SK-N-SH (cell line): ENCODE measurements around the gene KLHL42. TPM values are rescaled to one million over a fixed set of nuclear protein-coding genes. Genes with fewer than 3 reads are reported as not detected.

Experiments used
- CTCF ChIA-PET: fragments of 300-600, 350-600 bp; formaldehyde crosslinking; extraction: SDS; loops from one replicate; lab custom pipeline; 2021; lab: Yijun Ruan, JAX
- POLR2A ChIA-PET: fragments of 350-600 bp; sonication (Branson Sonifier 250); formaldehyde crosslinking; extraction: SDS; loops from one replicate; lab custom pipeline; 2020; ENCODE audit warnings: antibody characterized with exemption, inconsistent platforms; lab: Yijun Ruan, JAX
- DNase-seq: peaks from one replicate; pipeline ENCODE4 v3.0.0; 2012
- H2AFZ ChIP-seq: fragments of 200-600 bp; sonication (generic); 2 replicates; pipeline ENCODE4 v1.8.1; 2016; ENCODE audit warnings: antibody characterized with exemption, mild to moderate bottlenecking, low read depth
- H3F3A ChIP-seq: fragments of 200-600 bp; sonication (generic); replicated peaks from 2 replicates; pipeline ENCODE3; 2016; ENCODE audit warnings: antibody characterized with exemption, mild to moderate bottlenecking; ENCODE audit not compliant: insufficient read depth
- H3K27ac ChIP-seq, 2 experiments: fragments of 200-500 bp in 1 of 2; fragments of 200-600 bp in 1 of 2; sonication (Bioruptor generic) in 1 of 2; sonication (generic), shearing (Covaris generic) in 1 of 2; 2 replicates each; pipeline versions ENCODE4 v1.5.1 to v1.6.1; 2014 to 2016; ENCODE audit warnings: low read depth in 2 of 2, inconsistent platforms in 1 of 2, low read length in 1 of 2, mild to moderate bottlenecking in 1 of 2, mixed read lengths in 1 of 2
- H3K27me3 ChIP-seq: fragments of 200-600 bp; sonication (generic), shearing (Covaris generic); 2 replicates; pipeline ENCODE4 v1.6.1; 2016; ENCODE audit warnings: mixed run types; ENCODE audit not compliant: insufficient read depth
- H3K36me3 ChIP-seq, 2 experiments: fragments of 200-500 bp in 1 of 2; fragments of 200-600 bp in 1 of 2; sonication (Bioruptor generic) in 1 of 2; sonication (generic) in 1 of 2; replicated peaks in 1 of 2; 2 replicates each; pipeline versions ENCODE3 to v1.5.1; 2014 to 2016; ENCODE audit warnings: low read length in 1 of 2, mild to moderate bottlenecking in 1 of 2; ENCODE audit not compliant: insufficient read depth in 2 of 2, control insufficient read depth in 1 of 2
- H3K4me1 ChIP-seq, 2 experiments: fragments of 200-500 bp in 1 of 2; fragments of 200-600 bp in 1 of 2; sonication (Bioruptor generic) in 1 of 2; sonication (generic), shearing (Covaris generic) in 1 of 2; 2 replicates each; pipeline versions ENCODE4 v1.5.1 to v1.6.1; 2014 to 2016; ENCODE audit warnings: low read depth in 1 of 2, low read length in 1 of 2, mixed run types in 1 of 2; ENCODE audit not compliant: insufficient read depth in 2 of 2, control insufficient read depth in 1 of 2
- H3K4me2 ChIP-seq: fragments of 200-600 bp; sonication (generic), shearing (Covaris generic); 2 replicates; pipeline ENCODE4 v1.6.1; 2017; ENCODE audit warnings: mixed run types
- H3K4me3 ChIP-seq, 2 experiments: fragments of 200-500 bp in 1 of 2; fragments of 200-600 bp in 1 of 2; sonication (Bioruptor generic) in 1 of 2; sonication (generic), shearing (Covaris generic) in 1 of 2; 2 replicates each; pipeline versions ENCODE4 v1.5.1 to v1.8.1; 2014 to 2016; ENCODE audit warnings: low read depth in 2 of 2, inconsistent platforms in 1 of 2, low read length in 1 of 2, mild to moderate bottlenecking in 1 of 2, mixed read lengths in 1 of 2, moderate library complexity in 1 of 2
- H3K79me2 ChIP-seq: fragments of 200-600 bp; sonication (generic); 2 replicates; pipeline ENCODE4 v1.8.1; 2017; ENCODE audit warnings: mild to moderate bottlenecking; ENCODE audit not compliant: insufficient read depth
- H3K9ac ChIP-seq: fragments of 200-600 bp; sonication (generic); 2 replicates; pipeline ENCODE4 v1.6.1; 2017; ENCODE audit warnings: mixed run types
- H3K9me2 ChIP-seq: fragments of 200-600 bp; sonication (generic); 2 replicates; pipeline ENCODE4 v1.6.1; 2017; ENCODE audit warnings: mixed run types
- H3K9me3 ChIP-seq: fragments of 200-600 bp; sonication (generic); 2 replicates; pipeline ENCODE4 v1.6.1; 2017; ENCODE audit warnings: mixed run types, mild to moderate bottlenecking, moderate library complexity
- H4K20me1 ChIP-seq: fragments of 200-600 bp; sonication (generic); 2 replicates; pipeline ENCODE4 v1.6.1; 2017; ENCODE audit warnings: mild to moderate bottlenecking, mixed run types; ENCODE audit not compliant: insufficient read depth
- EZH2phosphoT487 ChIP-seq: fragments of 200-600 bp; sonication (generic); IDR thresholded peaks from 2 replicates; pipeline ENCODE4 v1.6.1; 2017; ENCODE audit warnings: low read depth, mixed run types, mild to moderate bottlenecking, antibody characterized with exemption, moderate library complexity, borderline replicate concordance
- FOSL2 ChIP-seq: IDR thresholded peaks from 2 replicates; pipeline ENCODE4 v1.4.0; 2012; ENCODE audit warnings: low read depth, mild to moderate bottlenecking, moderate library complexity, borderline replicate concordance
- GATA2 ChIP-seq: sonication (generic); formaldehyde crosslinking; IDR thresholded peaks from 2 replicates; pipeline ENCODE4 v1.5.0; 2020; ENCODE audit warnings: mild to moderate bottlenecking, missing genetic modification reagents
- MEF2A ChIP-seq: IDR thresholded peaks from 2 replicates; pipeline ENCODE4 v1.4.0; 2012; ENCODE audit warnings: low read depth, borderline replicate concordance
- MXI1 ChIP-seq: IDR thresholded peaks from 2 replicates; pipeline ENCODE4 v1.6.1; 2012; ENCODE audit warnings: mild to moderate bottlenecking, low read depth, low read length, improper control_type of control experiment
- NRF1 ChIP-seq: IDR thresholded peaks from 2 replicates; pipeline ENCODE4 v1.6.1; 2012; ENCODE audit warnings: low read depth, mild to moderate bottlenecking, low read length
- RFX5 ChIP-seq: IDR thresholded peaks from 2 replicates; pipeline ENCODE4 v1.6.1; 2012; ENCODE audit warnings: mild to moderate bottlenecking, improper control_type of control experiment, low read length
- SIN3A ChIP-seq: IDR thresholded peaks from 2 replicates; pipeline ENCODE4 v1.6.1; 2012; ENCODE audit warnings: low read depth, mild to moderate bottlenecking, low read length, moderate library complexity, borderline replicate concordance
- TEAD4 ChIP-seq: IDR thresholded peaks from 2 replicates; pipeline ENCODE4 v1.4.0; 2012; ENCODE audit warnings: mild to moderate bottlenecking, borderline replicate concordance; ENCODE audit not compliant: insufficient read depth
- YY1 ChIP-seq: IDR thresholded peaks from 2 replicates; pipeline ENCODE4 v1.4.0; 2012; ENCODE audit warnings: low read depth, mild to moderate bottlenecking
- WGBS: methylation state at CpG from one replicate; pipeline ENCODE4 v1.1.6; 2017; ENCODE audit warnings: low lambda C conversion rate; 5-methylcytosine and 5-hydroxymethylcytosine counted together
- polyA plus RNA-seq, 3 experiments: library from polyadenylated mRNA; depleted of rRNA; stranded (reverse); fragments of >200 nt; gene quantifications; 2 replicates each; pipeline ENCODE4 v1.2.3, GENCODE V29; 2012
- TF ChIP-seq, protein P1 (sequence below): IDR thresholded peaks from 2 replicates; pipeline ENCODE4 v1.6.1; 2012; ENCODE audit warnings: mild to moderate bottlenecking, low read depth, low read length, moderate library complexity
- TF ChIP-seq, protein P2 (sequence below): IDR thresholded peaks from 2 replicates; pipeline ENCODE4 v1.4.0; 2012; ENCODE audit warnings: low read depth
- TF ChIP-seq, protein P3 (sequence below): fragments of 150-350 bp; IDR thresholded peaks from 2 replicates; pipeline ENCODE4 v1.6.1; 2017; ENCODE audit warnings: antibody characterized with exemption, low read length, low read depth, borderline replicate concordance
- TF ChIP-seq, protein P4 (sequence below): IDR thresholded peaks from 2 replicates; pipeline ENCODE4 v1.4.0; 2012; ENCODE audit warnings: low read depth, borderline replicate concordance

KLHL42 gene
- polyA plus RNA-seq, 1 of the 3 experiments (the other 2 are of a cell fraction) = 11.7 TPM

DNA sequence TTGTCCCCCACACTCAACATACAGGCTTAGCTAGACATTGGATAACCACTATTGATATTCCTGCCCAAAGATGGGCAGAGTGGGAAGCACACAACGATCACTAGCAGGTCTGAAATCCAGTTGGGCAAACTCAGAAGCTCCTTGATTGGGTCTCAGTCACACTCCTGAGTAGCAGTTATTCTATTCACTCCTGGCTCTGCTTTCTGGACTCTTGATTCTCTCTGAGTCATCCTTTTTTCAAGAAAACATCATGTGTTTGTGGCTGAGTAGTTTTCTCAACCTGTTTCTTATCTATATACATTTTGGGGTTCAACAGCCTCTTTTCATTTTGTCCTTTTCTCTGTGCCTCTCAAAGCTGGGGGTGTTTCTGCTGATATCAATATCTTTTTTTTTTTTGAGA is 46.0 kb downstream of the KLHL42 start:
- H3K4me1 ChIP-seq = peaks cover 3 to 4% of the 10 kb centered on the region in 2 experiments; a peak in 3 of 4 replicates
- TF ChIP-seq FOSL2 (no peak), MXI1 (no peak), EZH2phosphoT487 (no peak), SIN3A (no peak), YY1 (no peak), GATA2 (CRISPR knock-in tag) (no peak), MEF2A (no peak), NRF1 (no peak), RFX5 (no peak), TEAD4 (no peak)
- TF ChIP-seq, protein P1, sequence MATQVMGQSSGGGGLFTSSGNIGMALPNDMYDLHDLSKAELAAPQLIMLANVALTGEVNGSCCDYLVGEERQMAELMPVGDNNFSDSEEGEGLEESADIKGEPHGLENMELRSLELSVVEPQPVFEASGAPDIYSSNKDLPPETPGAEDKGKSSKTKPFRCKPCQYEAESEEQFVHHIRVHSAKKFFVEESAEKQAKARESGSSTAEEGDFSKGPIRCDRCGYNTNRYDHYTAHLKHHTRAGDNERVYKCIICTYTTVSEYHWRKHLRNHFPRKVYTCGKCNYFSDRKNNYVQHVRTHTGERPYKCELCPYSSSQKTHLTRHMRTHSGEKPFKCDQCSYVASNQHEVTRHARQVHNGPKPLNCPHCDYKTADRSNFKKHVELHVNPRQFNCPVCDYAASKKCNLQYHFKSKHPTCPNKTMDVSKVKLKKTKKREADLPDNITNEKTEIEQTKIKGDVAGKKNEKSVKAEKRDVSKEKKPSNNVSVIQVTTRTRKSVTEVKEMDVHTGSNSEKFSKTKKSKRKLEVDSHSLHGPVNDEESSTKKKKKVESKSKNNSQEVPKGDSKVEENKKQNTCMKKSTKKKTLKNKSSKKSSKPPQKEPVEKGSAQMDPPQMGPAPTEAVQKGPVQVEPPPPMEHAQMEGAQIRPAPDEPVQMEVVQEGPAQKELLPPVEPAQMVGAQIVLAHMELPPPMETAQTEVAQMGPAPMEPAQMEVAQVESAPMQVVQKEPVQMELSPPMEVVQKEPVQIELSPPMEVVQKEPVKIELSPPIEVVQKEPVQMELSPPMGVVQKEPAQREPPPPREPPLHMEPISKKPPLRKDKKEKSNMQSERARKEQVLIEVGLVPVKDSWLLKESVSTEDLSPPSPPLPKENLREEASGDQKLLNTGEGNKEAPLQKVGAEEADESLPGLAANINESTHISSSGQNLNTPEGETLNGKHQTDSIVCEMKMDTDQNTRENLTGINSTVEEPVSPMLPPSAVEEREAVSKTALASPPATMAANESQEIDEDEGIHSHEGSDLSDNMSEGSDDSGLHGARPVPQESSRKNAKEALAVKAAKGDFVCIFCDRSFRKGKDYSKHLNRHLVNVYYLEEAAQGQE = no peak
- TF ChIP-seq, protein P2, sequence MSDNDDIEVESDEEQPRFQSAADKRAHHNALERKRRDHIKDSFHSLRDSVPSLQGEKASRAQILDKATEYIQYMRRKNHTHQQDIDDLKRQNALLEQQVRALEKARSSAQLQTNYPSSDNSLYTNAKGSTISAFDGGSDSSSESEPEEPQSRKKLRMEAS = no peak
- TF ChIP-seq, protein P3, sequence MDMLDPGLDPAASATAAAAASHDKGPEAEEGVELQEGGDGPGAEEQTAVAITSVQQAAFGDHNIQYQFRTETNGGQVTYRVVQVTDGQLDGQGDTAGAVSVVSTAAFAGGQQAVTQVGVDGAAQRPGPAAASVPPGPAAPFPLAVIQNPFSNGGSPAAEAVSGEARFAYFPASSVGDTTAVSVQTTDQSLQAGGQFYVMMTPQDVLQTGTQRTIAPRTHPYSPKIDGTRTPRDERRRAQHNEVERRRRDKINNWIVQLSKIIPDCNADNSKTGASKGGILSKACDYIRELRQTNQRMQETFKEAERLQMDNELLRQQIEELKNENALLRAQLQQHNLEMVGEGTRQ = no peak
- TF ChIP-seq, protein P4, sequence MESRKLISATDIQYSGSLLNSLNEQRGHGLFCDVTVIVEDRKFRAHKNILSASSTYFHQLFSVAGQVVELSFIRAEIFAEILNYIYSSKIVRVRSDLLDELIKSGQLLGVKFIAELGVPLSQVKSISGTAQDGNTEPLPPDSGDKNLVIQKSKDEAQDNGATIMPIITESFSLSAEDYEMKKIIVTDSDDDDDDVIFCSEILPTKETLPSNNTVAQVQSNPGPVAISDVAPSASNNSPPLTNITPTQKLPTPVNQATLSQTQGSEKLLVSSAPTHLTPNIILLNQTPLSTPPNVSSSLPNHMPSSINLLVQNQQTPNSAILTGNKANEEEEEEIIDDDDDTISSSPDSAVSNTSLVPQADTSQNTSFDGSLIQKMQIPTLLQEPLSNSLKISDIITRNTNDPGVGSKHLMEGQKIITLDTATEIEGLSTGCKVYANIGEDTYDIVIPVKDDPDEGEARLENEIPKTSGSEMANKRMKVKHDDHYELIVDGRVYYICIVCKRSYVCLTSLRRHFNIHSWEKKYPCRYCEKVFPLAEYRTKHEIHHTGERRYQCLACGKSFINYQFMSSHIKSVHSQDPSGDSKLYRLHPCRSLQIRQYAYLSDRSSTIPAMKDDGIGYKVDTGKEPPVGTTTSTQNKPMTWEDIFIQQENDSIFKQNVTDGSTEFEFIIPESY = no peak
- TF ChIP-seq, all 33 proteins: peak for 0
- ChIA-PET POLR2A (no interaction called here), CTCF (no interaction called here)
- Histone ChIP-seq H3K9ac (no peak overlapping the region), H2AFZ (no peak overlapping the region), H3K9me2 (no peaks in the 10 kb centered on the region), H3K4me3 (no peak overlapping the region), H3K9me3 (no peaks in the 10 kb centered on the region), H3F3A (peaks cover 6% of the 10 kb centered on the region), H3K36me3 (no peaks in the 10 kb centered on the region), H3K79me2 (no peaks in the 10 kb centered on the region), H3K27ac (no peak overlapping the region), H3K4me2 (no peak overlapping the region), H4K20me1 (no peaks in the 10 kb centered on the region), H3K27me3 (no peaks in the 10 kb centered on the region)
- 69% methylated on average over 1 of the region's 1 CpG for WGBS
- no peak for DNase-seq
